ENCODE data around the gene POFUT2.

Gene POFUT2

DNA sequence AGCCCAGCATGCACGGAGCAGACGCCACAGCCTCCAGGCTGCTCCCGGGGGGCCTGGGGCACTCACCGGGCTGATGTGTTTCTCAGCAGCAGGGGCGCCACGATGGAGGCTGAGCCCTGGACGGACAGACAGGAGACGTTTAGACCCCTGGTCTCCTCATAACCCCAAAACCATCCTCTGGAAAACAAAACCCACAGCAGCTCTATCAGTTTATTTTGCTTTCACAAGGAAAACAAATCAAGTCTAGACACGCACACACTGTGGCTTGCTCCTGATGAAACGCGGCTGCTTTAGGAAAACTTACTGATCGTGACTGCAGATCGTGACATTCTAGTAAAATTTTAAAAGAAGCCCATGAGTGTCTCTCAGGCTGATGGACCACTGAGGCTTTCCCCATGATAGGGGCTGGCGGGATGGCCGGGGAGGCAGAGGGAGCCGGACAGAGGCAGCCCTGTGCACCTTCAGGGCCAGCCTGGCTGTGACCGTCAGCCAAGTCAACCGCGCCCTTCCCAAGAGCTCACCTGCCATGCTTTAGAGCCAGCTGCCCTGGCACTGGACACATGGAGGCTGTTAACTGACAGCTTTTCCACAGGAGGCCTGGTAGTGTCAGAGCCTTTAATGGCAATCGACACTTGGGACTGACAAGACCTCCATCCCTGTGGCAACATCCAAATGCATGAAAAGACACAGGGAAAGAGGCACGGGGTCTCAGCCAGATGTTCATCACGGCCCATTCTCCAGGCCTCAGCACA, 5.2 kb downstream of the POFUT2 start:
- Histone ChIP-seq H3K36me3 (ENCODE audit: control insufficient read depth in 2 of 2, insufficient read depth in 2 of 2, low read length in 2 of 2) (peaks cover 60 to 62% of the 10 kb centered on the region in 2 donors), H3K9ac (ENCODE audit: low read depth in 1 of 2, low read length in 2 of 2) (no peak overlapping the region), H3K27me3 (ENCODE audit: control insufficient read depth in 2 of 2, insufficient read depth in 2 of 2, low read length in 2 of 2) (no peaks in the 10 kb centered on the region), H3K27ac (ENCODE audit: low read depth in 2 of 2, low read length in 2 of 2) (no peak overlapping the region), H3K4me1 (ENCODE audit: control insufficient read depth in 2 of 2, insufficient read depth in 2 of 2, low read length in 2 of 2) (peaks cover 3 to 5% of the 10 kb centered on the region in 2 donors), H3K9me3 (ENCODE audit: control insufficient read depth in 2 of 2, low read length in 2 of 2) (no peaks in the 10 kb centered on the region), H3K4me3 (ENCODE audit: low read length in 2 of 2) (no peak overlapping the region)

DNA sequence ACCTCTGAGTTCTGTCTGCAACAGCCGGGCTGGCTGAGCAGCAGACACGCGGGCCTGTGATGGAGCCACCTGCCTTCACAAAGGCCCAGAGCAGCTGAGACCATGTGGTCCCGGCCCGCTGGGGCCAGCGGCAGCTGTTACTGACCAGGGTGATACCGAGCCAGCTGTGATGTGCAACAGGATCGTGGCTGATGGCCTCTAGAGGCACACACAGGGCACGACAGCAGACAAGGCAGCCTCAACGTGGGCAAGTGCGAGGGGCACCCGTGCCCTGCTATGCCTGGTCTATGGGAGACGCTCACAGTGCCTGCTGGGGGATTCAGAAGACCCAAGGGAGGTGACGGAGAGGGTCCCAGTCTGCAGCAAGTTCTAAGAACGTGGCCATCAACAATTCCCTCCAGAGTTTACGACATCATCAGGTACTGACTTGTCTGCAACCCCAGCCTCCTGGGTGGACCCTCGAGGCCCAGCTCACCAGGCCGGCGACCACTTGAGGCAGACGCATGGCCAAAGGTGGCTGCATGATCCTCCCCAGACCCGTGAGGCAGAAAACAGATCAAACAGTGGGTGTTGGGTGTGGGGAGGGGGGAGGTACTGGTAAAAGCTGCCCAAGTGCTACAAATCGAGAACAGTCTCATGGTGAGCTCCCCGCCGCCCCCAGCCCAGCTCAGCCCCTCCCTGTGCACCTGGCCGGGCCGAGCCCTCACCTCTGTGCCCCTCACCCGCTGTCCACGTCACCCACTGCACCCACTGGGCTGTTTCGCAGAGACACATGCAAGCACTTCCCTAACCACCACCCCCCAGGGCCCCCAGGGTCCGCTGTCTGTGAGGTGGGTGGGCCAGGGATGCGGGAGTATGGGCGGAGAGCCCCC, 6.0 kb downstream of the POFUT2 start:
- H3K9ac ChIP-seq (ENCODE audit: low read depth in 1 of 2, low read length in 2 of 2), result no peak overlapping the region
- no peak overlapping the region for H3K27ac ChIP-seq (ENCODE audit: low read depth in 2 of 2, low read length in 2 of 2)
- H3K4me3 ChIP-seq (ENCODE audit: low read length in 2 of 2), result no peak overlapping the region
- H3K9me3 ChIP-seq (ENCODE audit: control insufficient read depth in 2 of 2, low read length in 2 of 2), result no peaks in the 10 kb centered on the region
- H3K4me1 ChIP-seq (ENCODE audit: control insufficient read depth in 2 of 2, insufficient read depth in 2 of 2, low read length in 2 of 2), result peaks cover under 1 to 3% of the 10 kb centered on the region in 2 donors
- H3K36me3 ChIP-seq (ENCODE audit: control insufficient read depth in 2 of 2, insufficient read depth in 2 of 2, low read length in 2 of 2), result peaks cover 67 to 70% of the 10 kb centered on the region in 2 donors
- no peaks in the 10 kb centered on the region for H3K27me3 ChIP-seq (ENCODE audit: control insufficient read depth in 2 of 2, insufficient read depth in 2 of 2, low read length in 2 of 2)

DNA sequence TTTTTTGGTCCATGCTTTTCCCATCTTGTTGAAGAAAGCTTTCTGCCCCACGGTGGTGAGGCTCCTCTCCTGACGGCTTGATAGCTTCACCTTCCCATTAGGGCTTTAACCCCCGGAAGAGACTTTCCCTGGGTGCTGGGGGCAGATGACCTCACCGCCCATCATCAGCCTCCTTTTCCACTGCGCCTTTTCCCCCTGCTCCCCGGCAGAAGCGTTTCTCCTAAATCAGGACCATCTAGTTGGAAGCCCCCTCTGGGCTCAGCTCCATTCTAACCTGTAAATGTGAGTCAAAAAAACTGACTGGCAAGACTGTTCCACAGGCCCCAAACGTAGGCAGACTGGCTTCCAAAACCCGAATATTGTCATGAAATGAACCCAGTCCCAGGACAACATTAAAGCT, 6.7 kb downstream of the POFUT2 start:
- Histone ChIP-seq H3K4me1 (ENCODE audit: control insufficient read depth in 2 of 2, insufficient read depth in 2 of 2, low read length in 2 of 2) (no peaks in the 10 kb centered on the region), H3K9ac (ENCODE audit: low read depth in 1 of 2, low read length in 2 of 2) (no peak overlapping the region), H3K4me3 (ENCODE audit: low read length in 2 of 2) (no peak overlapping the region), H3K27ac (ENCODE audit: low read depth in 2 of 2, low read length in 2 of 2) (no peak overlapping the region), H3K36me3 (ENCODE audit: control insufficient read depth in 2 of 2, insufficient read depth in 2 of 2, low read length in 2 of 2) (peaks cover 70 to 75% of the 10 kb centered on the region in 2 donors), H3K9me3 (ENCODE audit: control insufficient read depth in 2 of 2, low read length in 2 of 2) (no peaks in the 10 kb centered on the region), H3K27me3 (ENCODE audit: control insufficient read depth in 2 of 2, insufficient read depth in 2 of 2, low read length in 2 of 2) (no peaks in the 10 kb centered on the region)

DNA sequence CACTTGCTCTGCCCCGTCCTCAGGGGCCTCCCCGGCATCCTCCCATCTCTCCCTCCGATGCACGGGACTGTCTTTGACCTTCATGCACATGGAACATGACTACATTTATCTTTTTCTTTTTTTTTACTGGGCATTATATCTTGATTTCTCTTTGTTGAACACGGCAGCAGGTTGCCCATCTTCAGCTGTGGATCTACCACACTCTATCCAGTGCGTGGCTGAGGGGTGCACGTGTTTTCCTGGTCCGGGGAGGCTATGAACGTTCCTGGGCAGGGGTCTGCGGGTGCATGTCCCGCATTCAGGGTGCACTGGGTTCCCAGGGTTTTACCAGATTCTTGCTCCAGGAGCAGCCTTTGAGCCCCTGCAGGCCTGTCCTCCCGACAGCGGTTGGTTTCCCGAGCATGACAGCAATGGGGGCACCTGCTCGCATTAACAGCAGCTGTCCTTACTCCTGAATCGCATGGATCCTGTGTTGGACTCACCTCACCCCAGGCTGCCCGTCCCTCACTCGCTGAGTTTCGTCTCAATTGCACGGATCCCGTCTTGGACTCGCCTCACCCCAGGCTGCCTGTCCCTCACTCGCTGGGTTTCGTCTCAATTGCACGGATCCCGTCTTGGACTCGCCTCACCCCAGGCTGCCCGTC, 7.4 kb downstream of the POFUT2 start:
- H3K36me3 ChIP-seq (ENCODE audit: control insufficient read depth in 2 of 2, insufficient read depth in 2 of 2, low read length in 2 of 2), result peaks cover 68 to 74% of the 10 kb centered on the region in 2 donors
- no peaks in the 10 kb centered on the region for H3K9me3 ChIP-seq (ENCODE audit: control insufficient read depth in 2 of 2, low read length in 2 of 2)
- no peak overlapping the region for H3K9ac ChIP-seq (ENCODE audit: low read depth in 1 of 2, low read length in 2 of 2)
- H3K4me3 ChIP-seq (ENCODE audit: low read length in 2 of 2), result no peak overlapping the region
- no peaks in the 10 kb centered on the region for H3K27me3 ChIP-seq (ENCODE audit: control insufficient read depth in 2 of 2, insufficient read depth in 2 of 2, low read length in 2 of 2)
- H3K27ac ChIP-seq (ENCODE audit: low read depth in 2 of 2, low read length in 2 of 2), result no peak overlapping the region
- no peaks in the 10 kb centered on the region for H3K4me1 ChIP-seq (ENCODE audit: control insufficient read depth in 2 of 2, insufficient read depth in 2 of 2, low read length in 2 of 2)

DNA sequence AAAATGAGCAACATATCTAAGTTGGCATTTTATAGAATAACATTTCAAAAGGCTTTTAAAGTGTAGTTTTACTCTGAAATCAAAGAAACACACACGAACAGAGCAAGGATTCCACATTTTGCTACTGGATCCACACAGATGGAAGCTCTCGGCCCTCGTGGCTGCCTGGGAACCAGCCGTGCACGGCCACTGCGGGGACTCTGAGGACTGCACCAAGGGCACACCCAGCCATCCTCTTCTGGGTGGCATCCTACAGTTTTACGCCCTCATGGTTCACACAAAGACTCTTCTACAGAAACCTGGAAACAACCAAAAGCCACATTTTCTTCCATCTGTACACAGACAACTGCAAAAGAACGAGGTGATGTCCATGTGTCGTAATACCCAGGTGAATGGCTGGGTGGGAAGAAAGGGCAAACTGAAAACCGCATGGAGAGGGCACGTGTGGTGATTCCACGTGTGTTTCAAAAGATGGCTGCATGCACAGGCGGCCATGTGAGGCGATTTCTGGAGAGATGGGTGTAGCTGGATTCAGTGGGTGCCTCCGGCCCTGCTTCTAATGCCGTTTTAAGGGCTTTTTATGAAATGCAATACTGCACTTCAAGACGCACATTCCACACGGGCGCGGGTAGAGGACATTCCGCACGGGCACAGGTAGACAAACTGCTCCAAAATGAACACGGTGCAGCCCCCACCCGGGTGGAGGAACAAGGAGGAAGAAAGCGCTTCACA, 8.1 kb downstream of the POFUT2 start:
- Histone ChIP-seq H3K9ac (ENCODE audit: low read depth in 1 of 2, low read length in 2 of 2) (no peak overlapping the region), H3K9me3 (ENCODE audit: control insufficient read depth in 2 of 2, low read length in 2 of 2) (no peaks in the 10 kb centered on the region), H3K4me1 (ENCODE audit: control insufficient read depth in 2 of 2, insufficient read depth in 2 of 2, low read length in 2 of 2) (no peaks in the 10 kb centered on the region), H3K36me3 (ENCODE audit: control insufficient read depth in 2 of 2, insufficient read depth in 2 of 2, low read length in 2 of 2) (peaks cover 64 to 73% of the 10 kb centered on the region in 2 donors), H3K4me3 (ENCODE audit: low read length in 2 of 2) (no peak overlapping the region), H3K27me3 (ENCODE audit: control insufficient read depth in 2 of 2, insufficient read depth in 2 of 2, low read length in 2 of 2) (no peaks in the 10 kb centered on the region), H3K27ac (ENCODE audit: low read depth in 2 of 2, low read length in 2 of 2) (no peak overlapping the region)

DNA sequence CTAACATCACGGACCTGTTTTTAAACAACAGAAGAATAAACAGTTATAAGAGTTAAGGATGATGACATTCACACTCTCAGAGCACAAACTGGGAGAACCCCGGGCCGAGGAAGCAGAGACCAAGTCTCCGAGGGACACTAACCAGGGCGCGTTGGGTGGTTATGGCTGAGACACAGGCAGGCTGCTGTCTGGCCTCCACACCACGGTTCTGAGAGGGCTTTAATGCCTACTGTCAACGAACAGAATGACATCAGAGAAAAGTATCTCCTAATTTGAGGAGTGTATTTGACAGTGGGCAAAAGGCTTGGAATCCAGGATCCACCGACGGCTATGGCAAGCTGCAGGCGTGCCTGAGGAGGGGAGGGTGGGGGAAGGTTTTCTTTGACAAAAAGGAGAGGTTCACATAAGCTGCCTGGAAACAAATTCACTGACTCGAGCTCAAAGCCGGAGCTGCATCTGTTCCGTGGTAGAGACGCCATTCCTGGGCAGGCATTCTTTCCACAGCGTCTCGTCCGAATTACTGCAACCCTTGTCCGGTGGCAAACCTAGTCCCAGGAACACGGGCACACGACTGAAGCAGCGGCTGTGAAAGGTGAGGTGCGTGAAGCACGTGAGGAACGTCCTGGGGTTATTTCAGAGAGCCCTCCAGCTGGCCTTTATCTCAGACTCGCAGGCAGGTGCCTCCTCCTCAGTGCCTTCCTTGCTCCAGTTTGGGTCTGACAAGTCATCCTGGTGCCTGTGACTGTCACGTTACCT, 9.4 kb downstream of the POFUT2 start:
- H3K9ac ChIP-seq (ENCODE audit: low read depth in 1 of 2, low read length in 2 of 2), result no peak overlapping the region
- H3K4me3 ChIP-seq (ENCODE audit: low read length in 2 of 2), result no peak overlapping the region
- peaks cover 58 to 72% of the 10 kb centered on the region in 2 donors for H3K36me3 ChIP-seq (ENCODE audit: control insufficient read depth in 2 of 2, insufficient read depth in 2 of 2, low read length in 2 of 2)
- H3K27ac ChIP-seq (ENCODE audit: low read depth in 2 of 2, low read length in 2 of 2), result no peak overlapping the region
- H3K9me3 ChIP-seq (ENCODE audit: control insufficient read depth in 2 of 2, low read length in 2 of 2), result no peaks in the 10 kb centered on the region
- no peaks in the 10 kb centered on the region for H3K27me3 ChIP-seq (ENCODE audit: control insufficient read depth in 2 of 2, insufficient read depth in 2 of 2, low read length in 2 of 2)
- no peaks in the 10 kb centered on the region for H3K4me1 ChIP-seq (ENCODE audit: control insufficient read depth in 2 of 2, insufficient read depth in 2 of 2, low read length in 2 of 2)

DNA sequence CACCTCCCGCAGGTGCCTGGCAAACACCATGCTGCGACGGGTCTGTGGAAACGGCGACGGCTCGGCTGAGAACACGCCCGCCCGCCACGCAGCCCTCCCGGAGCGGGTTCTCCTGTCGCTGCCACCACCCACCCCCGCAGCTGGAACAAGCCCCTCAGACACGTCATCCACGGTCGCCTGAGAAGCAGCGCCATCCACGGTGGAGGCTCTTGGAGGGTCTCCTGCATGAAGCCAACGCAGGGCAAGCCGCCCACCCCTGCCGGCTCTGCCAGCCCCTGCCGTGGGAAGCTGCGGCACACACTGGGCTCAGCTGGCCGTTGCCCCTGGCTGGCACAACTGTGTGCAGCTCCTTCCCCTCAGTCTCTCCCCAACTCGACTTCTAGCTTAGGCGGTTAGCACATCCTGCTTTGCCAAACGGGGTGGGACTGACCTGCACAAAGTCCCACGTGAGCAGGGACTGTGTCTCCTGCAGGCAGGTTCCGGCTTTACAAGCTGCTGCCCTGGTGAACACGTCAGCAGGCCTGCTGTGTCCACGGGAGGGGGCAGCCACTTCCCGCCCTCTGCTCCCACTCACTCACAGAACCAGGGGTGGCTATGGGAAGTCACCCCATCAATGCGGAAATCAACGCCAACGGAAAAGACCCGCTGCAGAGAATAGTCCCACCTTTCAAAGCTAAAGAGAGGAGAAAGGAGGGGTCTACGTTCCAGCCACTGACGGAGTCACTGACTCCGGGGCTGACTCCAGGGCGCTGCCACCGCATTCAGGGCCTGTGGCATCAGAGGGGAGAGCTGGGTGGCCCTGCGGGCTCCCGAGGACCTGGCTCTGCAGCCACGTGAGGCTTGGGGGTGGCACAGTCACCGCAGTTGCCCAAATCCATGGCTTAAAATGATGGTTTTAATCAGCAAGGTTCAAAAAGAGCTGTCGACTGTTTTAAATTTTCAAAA, 10.3 kb downstream of the POFUT2 start:
- no peaks in the 10 kb centered on the region for H3K27me3 ChIP-seq (ENCODE audit: control insufficient read depth in 2 of 2, insufficient read depth in 2 of 2, low read length in 2 of 2)
- H3K27ac ChIP-seq (ENCODE audit: low read depth in 2 of 2, low read length in 2 of 2), result no peak overlapping the region
- no peak overlapping the region for H3K9ac ChIP-seq (ENCODE audit: low read depth in 1 of 2, low read length in 2 of 2)
- no peaks in the 10 kb centered on the region for H3K9me3 ChIP-seq (ENCODE audit: control insufficient read depth in 2 of 2, low read length in 2 of 2)
- no peaks in the 10 kb centered on the region for H3K4me1 ChIP-seq (ENCODE audit: control insufficient read depth in 2 of 2, insufficient read depth in 2 of 2, low read length in 2 of 2)
- H3K36me3 ChIP-seq (ENCODE audit: control insufficient read depth in 2 of 2, insufficient read depth in 2 of 2, low read length in 2 of 2), result peaks cover 52 to 69% of the 10 kb centered on the region in 2 donors
- no peak overlapping the region for H3K4me3 ChIP-seq (ENCODE audit: low read length in 2 of 2)

DNA sequence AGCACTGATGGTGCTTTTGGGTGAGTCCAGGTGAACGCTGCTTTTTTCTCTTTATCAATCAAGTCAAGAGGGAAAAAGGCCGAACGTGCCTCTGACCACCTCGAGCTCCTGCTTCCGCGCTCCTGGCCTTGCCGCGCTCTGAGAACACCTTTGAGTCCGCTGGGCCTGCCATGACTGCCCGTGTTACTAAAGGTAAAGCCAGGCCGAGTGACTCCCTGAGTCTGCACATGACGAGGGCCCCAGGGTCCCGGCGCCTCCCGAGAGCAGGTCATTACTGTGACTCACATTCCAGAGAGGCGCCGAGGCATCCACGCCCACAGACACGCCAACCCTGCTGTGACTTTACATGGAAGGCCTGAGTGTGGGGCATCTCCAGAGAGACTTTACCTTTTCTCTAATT, 11.1 kb downstream of the POFUT2 start:
- no peaks in the 10 kb centered on the region for H3K27me3 ChIP-seq (ENCODE audit: control insufficient read depth in 2 of 2, insufficient read depth in 2 of 2, low read length in 2 of 2)
- peaks cover 49 to 67% of the 10 kb centered on the region in 2 donors for H3K36me3 ChIP-seq (ENCODE audit: control insufficient read depth in 2 of 2, insufficient read depth in 2 of 2, low read length in 2 of 2)
- no peak overlapping the region for H3K27ac ChIP-seq (ENCODE audit: low read depth in 2 of 2, low read length in 2 of 2)
- H3K9ac ChIP-seq (ENCODE audit: low read depth in 1 of 2, low read length in 2 of 2), result no peak overlapping the region
- no peak overlapping the region for H3K4me3 ChIP-seq (ENCODE audit: low read length in 2 of 2)
- no peaks in the 10 kb centered on the region for H3K4me1 ChIP-seq (ENCODE audit: control insufficient read depth in 2 of 2, insufficient read depth in 2 of 2, low read length in 2 of 2)
- no peaks in the 10 kb centered on the region for H3K9me3 ChIP-seq (ENCODE audit: control insufficient read depth in 2 of 2, low read length in 2 of 2)

Measured in mucosa of rectum (tissue), 2 donors.